Central memory CD4-positive, alpha-beta T cell (primary cell): ENCODE data around the gene SPRN.
"Not testable (repeated sequence)": the region's sequence is repeated elsewhere in the genome, so short reads cannot be mapped to it uniquely, and the experiment has no call there.

ENCODE experiments used
- DNase-seq: peaks from one replicate; pipeline ENCODE4 v3.0.0; 2022

The SPRN gene

DNA sequence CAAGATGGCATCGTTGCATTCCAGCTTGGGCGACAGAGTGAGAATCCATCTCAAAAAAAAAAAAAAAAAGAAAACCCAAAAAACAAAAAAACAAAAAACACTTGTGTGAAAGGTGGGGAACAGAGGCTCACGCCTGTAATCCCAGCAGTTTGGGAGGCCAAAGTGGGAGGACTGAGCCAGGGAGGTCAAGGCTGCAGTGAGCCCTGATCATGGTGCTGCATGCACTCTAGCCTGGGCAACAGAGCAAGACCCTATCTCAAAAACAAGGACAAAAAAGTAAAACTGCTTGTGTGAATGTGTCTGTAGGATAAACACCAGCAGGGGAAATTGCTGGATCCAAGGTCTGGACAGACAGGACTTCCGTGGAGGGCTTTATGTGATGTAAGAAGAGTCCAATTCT lies 40.9 kb downstream of the SPRN start:
- DNase-seq = no peak

DNA sequence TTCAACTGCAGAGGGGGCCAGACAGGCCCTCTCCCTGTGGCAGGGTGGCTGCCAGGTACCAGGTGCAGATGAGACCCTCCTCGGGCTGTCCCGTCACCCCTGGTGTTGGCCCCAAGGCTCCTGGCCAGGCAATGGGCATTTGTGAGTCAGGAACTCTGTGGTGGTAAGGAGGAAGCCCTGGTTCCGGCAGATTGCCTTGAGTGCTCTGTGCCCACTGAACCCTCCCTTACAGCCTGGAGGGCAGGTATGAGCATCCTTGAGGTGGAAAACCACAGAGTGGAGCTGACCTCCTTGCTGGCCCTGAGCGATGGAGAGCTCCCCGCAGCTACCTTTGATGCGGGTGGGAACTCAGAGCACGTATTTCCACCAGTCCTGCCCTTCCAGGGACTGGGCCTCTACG lies 43.4 kb downstream of the SPRN start:
- no peak for DNase-seq

DNA sequence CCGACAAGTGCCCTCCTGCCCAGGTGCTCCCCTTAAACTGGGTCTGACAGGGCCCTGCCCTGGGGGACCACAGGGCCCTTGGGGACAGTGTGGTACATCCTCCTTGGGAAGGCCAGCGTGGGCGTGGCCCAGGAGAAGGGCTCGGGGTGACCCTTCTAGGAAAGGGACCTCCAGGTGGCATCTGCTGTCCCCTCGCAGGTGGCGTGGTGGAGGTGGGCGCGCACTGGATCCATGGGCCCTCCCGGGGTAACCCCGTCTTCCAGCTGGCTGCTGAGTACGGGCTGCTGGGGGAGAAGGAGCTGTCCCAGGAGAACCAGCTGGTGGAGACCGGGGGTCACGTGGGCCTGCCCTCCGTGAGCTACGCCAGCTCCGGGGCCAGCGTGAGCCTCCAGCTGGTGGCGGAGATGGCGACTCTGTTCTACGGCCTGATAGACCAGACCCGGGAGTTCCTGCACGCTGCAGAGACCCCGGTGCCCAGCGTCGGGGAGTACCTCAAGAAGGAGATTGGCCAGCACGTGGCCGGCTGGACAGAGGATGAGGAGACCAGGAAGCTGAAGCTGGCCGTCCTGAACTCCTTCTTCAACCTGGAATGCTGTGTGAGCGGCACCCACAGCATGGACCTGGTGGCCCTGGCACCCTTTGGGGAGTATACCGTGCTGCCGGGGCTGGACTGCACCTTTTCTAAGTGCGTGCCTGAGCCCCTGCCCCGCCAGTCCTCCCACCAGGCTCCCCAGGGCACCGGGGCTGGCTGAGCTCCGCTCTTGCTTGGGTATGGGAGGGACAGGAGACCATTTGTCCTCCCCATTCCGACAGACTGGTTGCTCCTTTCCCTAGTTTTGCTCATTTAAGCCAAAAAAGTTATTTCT lies 44.4 kb downstream of the SPRN start:
- DNase-seq = no peak

DNA sequence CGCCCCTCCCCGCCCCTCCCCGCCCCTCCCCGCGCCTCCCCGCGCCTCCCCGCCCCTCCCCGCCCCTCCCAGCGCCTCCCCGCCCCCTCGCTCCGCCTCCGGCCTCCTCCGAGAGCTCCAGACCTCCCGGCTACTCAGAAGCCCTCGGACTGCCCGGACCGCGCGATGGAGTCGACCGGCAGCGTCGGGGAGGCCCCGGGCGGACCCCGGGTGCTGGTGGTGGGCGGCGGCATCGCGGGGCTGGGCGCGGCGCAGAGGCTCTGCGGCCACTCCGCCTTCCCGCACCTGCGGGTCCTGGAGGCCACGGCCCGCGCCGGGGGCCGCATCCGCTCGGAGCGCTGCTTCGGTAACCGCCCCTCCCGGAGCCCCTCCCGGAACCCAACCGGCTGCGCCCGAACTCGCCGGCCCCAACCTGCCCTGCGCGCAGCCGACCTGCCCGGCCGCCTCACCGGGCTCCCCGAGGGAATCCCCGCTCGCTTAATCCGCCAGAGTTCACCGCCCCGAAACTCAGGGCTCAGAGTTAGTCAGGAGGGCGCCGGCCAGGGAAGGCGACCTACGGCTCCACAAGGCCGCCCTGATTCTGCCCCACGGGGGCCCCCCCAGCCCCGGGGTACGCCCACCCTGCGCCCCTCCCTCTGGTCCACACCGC lies 45.1 kb downstream of the SPRN start, which contains the start of gene PAOX:
TSS of gene PAOX (plus strand) at position 111 of the 649 bp plus-strand sequence. CDS start at position 166, 55 bp downstream.
- peak; percentile 39 for DNase-seq

DNA sequence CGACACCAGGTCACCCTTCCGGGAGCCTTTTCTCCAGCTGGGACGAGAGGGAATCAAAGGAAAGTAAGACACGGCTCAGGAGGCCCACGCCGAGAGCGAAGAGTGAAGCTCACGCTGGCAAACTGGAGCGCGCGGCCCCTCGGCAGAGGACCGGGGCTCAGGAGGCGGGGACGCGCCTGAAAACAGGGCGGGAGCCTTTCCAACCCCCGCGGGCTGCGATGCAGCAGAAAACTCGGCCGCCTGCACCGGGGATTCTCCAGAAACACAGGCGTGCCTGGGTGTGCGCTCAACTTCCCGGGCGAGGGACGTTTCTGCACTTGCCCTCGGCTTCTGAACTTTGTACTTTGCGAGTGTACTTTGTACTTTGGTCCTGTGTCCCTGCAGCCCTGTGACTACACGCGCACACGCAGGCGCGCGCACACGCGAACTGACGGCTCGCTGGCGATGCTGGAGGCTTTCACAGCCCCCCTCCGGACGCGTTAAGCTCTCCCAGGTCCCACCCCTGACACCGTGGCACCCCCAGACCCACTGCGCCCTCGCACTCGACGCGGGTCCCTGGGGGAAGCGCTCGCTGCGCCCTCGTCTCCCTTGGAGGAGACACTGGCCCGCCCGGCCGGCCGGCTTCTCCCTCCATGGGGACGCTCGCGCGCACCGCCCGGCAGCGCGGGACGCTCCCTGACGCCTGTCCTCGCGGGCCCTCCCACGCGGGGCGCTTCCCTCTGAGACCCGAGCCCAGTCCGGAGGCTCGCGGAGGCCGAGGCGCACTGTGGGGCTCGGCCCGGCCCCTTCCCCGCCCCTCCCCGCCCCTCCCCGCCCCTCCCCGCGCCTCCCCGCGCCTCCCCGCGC lies 46.0 kb downstream of the SPRN start:
- DNase-seq = peak; percentile 42

DNA sequence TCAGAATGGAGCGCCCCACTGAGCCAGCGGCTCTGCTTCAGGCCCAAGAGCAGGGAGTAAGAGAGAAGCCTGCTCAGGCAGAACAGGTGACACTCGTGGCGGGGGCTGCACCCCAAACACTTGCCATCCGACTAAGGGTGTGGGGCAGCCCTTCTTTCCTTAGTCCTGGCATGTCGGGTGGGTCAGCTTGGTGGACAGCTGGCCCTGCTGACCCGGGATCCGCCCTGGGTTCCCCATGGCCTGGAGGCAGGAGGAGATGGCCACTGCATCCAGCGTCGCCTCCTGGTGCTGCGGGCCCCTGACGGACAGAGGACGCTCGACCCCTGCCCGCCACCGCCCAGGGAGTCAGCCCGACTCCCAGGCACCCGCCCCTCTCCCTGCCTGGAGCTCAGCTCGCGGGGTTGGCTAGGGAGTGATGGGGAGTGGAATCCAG lies 46.6 kb downstream of the SPRN start:
- DNase-seq = no peak

DNA sequence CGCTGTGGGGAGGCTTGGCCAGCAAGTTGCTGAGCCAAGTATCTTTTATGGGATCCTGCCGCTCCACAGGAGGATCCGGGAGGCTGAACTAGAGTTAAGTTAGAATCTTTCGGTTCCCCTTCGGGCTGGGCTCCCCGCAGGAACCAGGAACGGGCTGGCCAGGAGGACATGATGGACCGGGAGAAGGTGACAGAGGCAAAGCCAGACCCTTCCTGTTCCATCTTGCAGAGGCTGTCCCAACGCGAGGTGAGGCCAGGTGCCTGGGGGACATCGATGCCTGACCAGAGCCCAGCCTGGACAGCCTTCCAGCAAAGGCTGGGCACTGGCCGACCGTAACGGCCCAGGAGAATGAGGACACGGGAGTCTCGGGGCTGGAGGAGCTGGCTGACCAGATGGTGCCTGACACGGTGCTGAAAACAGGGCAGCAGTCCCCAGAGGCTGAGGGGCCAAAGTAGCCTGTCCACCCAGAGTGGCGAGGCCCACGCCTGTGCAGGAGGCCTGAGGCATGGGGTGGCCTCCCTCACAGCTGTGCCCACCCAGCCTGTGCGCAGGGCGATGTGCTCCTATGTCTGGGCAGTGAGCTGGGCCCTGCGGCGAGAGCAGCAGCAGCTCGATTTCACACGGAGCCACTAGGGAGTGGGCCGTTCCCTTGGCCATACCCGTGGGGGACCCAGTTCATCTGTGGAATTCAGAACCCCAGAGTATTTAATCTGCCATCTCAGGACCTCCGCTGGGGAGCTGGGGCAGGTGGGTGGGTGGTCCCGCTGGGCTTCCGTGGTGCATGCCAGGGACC lies 47.2 kb downstream of the SPRN start:
- DNase-seq = no peak

DNA sequence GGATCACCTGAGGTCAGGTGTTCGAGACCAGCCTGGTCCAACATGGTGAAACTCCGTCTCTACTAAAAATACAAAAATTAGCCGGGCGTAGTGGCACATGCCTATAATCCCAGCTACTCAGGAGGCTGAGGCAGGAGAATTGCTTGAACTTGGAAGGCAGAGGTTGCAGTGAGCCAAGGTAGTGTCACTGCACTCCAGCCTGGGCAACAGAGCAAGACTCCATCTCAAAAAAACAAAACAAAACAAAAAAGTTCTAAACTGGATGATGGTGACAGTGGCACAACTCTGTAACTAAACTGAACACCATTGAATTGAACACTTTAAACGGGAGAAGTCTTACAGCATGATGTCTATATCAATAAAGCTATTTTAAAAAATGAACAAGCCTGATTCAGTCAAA lies 48.2 kb downstream of the SPRN start:
- not testable (repeated sequence) for DNase-seq

DNA sequence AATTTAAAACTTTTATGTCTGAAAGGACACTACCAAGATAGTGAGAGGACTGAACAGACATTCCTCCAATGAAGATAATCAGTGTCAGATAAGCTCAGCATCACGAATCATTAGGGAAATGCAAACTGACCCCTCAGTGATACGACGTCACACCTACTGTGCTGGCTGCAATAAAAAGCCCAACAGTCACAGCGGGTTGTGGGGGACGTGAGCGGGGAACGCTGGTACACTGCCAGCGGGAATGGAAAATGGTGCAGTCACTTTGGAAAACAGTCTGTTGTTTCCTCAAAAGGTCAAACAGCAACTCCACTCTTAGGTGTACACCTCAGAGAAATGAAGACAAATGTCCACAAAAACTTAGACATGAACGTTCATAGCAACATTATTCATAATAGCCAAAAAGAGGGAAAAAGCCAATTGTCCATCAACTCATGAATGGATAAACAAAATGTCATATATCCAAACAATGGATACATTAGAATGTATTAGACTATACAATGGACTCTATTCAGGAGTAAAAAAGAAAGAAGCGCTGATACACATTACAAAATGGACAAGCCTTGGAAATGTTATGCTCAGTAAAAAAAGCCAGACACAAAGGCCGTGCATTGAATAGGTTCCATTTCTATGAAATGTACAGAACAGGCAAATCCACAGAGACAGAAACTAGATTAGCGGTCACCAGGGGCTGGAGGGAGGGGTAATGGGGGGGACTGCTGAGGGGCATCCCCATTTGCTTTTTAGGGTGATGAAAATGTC lies 48.9 kb downstream of the SPRN start:
- no peak for DNase-seq

DNA sequence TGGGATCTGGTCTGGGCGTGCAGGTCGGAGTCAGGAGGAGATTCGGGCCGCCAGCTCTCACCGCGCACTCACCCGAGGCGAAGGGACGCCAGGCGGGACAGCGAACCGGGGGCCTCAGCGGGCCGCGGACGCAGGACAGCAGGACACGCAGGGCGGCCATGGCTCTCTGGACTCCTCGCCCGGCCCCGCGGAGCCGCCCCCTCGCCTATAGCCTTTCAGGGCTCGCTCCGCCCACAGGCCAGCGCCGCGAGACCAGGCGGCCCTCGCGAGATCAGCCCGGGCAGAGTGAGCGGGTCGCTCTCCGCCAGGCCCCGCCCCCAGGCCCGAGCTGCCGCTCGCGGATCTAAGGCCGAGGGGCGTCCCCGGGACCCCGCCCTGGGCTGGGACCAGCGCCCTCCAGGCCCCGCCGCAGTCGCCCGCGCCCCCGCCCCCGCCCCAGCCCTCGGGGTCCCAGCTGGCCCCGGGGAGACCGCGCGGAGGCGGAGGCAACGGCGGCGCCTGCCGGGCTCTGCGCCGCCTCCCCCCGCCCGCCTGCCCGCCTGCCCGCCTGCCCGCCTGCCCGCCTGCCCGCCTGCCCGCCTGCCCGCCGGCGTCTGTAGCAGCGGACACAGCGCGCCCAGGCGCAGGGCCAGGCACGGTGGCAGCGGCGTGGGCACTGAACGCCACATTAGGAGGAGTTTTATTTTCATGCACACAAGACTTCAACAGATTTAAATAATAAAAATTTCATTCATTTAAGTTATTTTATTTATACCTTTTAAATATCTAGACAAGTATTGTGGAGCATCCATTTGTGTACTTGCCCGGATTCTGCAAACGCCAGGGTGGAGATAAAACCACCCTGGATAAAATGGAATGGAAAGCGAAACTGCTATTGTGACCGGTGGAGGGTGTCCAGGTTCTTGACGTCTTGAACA lies 51.0 kb downstream of the SPRN start, which contains the start of gene ECHS1:
TSS of gene ECHS1 (minus strand) at position 181 of the 917 bp plus-strand sequence. CDS start at position 160, 21 bp downstream.
- DNase-seq = peak; percentile 88

DNA sequence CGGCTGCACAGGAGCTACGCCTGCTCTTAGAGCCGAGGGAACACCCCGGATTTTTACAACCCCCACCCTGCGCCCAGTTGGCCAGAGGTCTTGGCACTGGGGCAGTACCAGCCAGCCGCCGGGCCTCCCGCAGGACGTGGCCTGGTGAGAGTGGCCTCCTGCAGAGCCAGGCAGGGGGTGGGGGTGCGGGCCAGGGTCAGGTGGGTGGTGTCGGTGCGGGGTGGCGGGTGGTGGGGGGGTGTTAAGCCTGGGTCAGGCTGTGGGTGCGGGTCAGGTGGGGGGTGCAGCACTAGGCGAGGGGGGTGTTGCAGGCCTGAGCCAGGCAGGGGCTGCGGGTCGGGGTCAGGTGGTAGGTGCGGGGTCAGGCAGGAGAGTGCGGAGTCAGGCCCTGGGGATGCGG lies 51.9 kb downstream of the SPRN start:
- DNase-seq = no peak
